Adrenal gland (tissue), 12 donors: ENCODE measurements around the gene CAB39L. TPM values are rescaled to one million over a fixed set of nuclear protein-coding genes. Genes with fewer than 3 reads are reported as not detected.

Source experiments
- DNase-seq, 7 donors: peaks; one replicate each; pipeline ENCODE4 v3.0.0-alpha.2; 2019 to 2020
- H3K27ac ChIP-seq, 5 donors: fragments of 200-600 bp; sonication (generic) in 4 of 5; 1 replicate in 3 of 5; 2 replicates in 2 of 5; pipeline versions ENCODE4 v1.5.1 to v1.8.0; 2016 to 2020; ENCODE audit warnings: mild to moderate bottlenecking in 1 of 5
- H3K27me3 ChIP-seq: fragments of 200-600 bp; 2 replicates; pipeline ENCODE4 v1.8.0; 2021
- H3K36me3 ChIP-seq, 2 donors: fragments of 200-600 bp; replicated peaks in 1 of 2; 1 replicate in 1 of 2; 2 replicates in 1 of 2; pipeline versions ENCODE4 v1.5.1 to v1.8.0; 2018 to 2022
- H3K4me1 ChIP-seq, 2 donors: fragments of 200-600 bp; replicated peaks in 1 of 2; 1 replicate in 1 of 2; 2 replicates in 1 of 2; pipeline versions ENCODE4 v1.5.1 to v1.8.0; 2018 to 2021
- H3K4me3 ChIP-seq, 4 donors: fragments of 200-600 bp; sonication (generic) in 3 of 4; one replicate each; pipeline ENCODE4 v1.5.1; 2016 to 2018
- H3K9me3 ChIP-seq, 3 donors: fragments of 200-600 bp; sonication (generic) in 1 of 3; replicated peaks in 1 of 3; 1 replicate in 2 of 3; 2 replicates in 1 of 3; pipeline versions ENCODE4 v1.5.1 to v1.8.0; 2016 to 2021
- POLR2A ChIP-seq, 2 donors: fragments of 450-650 bp; IDR thresholded peaks; one replicate each; pipeline ENCODE4 v1.6.1; 2017; ENCODE audit warnings: antibody characterized with exemption in 2 of 2, mild to moderate bottlenecking in 2 of 2, moderate library complexity in 1 of 2
- WGBS, 4 donors: extraction: QIAGEN DNeasy Blood & Tissue Kit in 2 of 4; methylation state at CpG; one replicate each; pipeline versions ENCODE4 v1.1.5 to v1.1.7; 2013 to 2017; 5-methylcytosine and 5-hydroxymethylcytosine counted together
- intact Hi-C, 2 donors: fragments of 100-400 bp; cut with DNase I; formaldehyde crosslinking; loops; one replicate each; pipeline versions ENCODE4 v1.14.1 to v1.15.0; 2022 to 2023
- polyA plus RNA-seq, 3 donors: library from polyadenylated mRNA; stranded (reverse); fragments of 200-250 nt in 2 of 3; fragments of 350-450 nt in 1 of 3; fragmentation: Illumina TruSeq in 1 of 3; extraction: RNeasy Lipid Tissue Mini Kit (QIAGEN cat#74804) in 1 of 3; gene quantifications; one replicate each; pipeline ENCODE4 v1.2.3, GENCODE V29; 2013 to 2014
- total RNA-seq, 9 donors: library from RNA; depleted of rRNA in 4 of 9; stranded (reverse); fragments of >200 nt in 4 of 9; fragments of 120-200 nt in 1 of 9; fragmentation: NEBNext Ultra II Directional in 1 of 9; extraction: Animal tissue kit (Norgen Biotek cat#: 25700) in 1 of 9; gene quantifications; one replicate each; pipeline versions ENCODE4 v1.1.0 to v1.2.4, GENCODE V29; 2013 to 2023
- TF ChIP-seq, protein P1 (sequence below), 6 experiments: fragments of 450-650 bp in 4 of 6; fragments of 200-600 bp in 2 of 6; sonication (generic) in 1 of 6; IDR thresholded peaks; 1 replicate in 5 of 6; 2 replicates in 1 of 6; pipeline versions ENCODE4 v1.5.1 to v1.8.0; 2016 to 2021; ENCODE audit warnings: antibody characterized with exemption in 6 of 6, mild to moderate bottlenecking in 2 of 6, moderate library complexity in 1 of 6
- donor health status: healthy with polysubstance abuse.
- donor health status: Bipolar disorder and iron deficiency.
- donor health status: DM: yes; HTN: yes; CAD: no.
- donor health status: DM: no; HTN: no; CAD: no.
- donor health status: DM: no; HTN: no; CAD: no.
- donor health status: DM: yes; HTN: yes; CAD: no.

The CAB39L gene
- total and polyA plus RNA-seq, 12 donors, result 17.8 to 115 (median 47.8) TPM

DNA sequence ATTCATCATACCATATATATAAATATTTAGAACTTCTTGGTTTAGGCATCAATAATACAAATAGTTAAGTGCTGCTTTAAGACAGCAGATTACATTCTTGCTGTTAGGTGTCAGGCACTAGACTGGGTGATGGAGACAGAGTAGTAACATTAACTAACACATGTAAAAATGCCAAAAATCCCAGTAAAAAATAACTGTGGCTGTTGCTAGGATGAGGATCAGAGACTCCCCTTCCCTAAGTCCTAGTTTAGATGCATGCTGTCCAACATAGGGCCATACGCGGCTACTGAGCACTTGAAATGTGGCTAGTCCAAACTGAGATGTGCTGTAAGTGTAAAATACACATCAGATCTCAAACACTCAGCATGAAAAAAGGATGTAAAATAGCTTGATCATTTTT is 101.4 kb downstream of the CAB39L start:
- H3K4me1 ChIP-seq, result peaks cover 7 to 13% of the 10 kb centered on the region in 2 donors
- DNase-seq, result no peak
- H3K27ac ChIP-seq, result no peak overlapping the region
- H3K9me3 ChIP-seq, result no peaks in the 10 kb centered on the region
- peaks cover 0 to 3% of the 10 kb centered on the region in 2 donors for H3K36me3 ChIP-seq
- no peaks in the 10 kb centered on the region for H3K27me3 ChIP-seq
- intact Hi-C loops, result no loop called here
- WGBS, 4 donors, result 91 to 99% (median 94%) methylated on average over 2 of the region's 2 CpGs
- no peak overlapping the region for H3K4me3 ChIP-seq
- TF ChIP-seq POLR2A (IDR thresholded peaks at IDR 0.05), result no peak
- TF ChIP-seq, protein P1, sequence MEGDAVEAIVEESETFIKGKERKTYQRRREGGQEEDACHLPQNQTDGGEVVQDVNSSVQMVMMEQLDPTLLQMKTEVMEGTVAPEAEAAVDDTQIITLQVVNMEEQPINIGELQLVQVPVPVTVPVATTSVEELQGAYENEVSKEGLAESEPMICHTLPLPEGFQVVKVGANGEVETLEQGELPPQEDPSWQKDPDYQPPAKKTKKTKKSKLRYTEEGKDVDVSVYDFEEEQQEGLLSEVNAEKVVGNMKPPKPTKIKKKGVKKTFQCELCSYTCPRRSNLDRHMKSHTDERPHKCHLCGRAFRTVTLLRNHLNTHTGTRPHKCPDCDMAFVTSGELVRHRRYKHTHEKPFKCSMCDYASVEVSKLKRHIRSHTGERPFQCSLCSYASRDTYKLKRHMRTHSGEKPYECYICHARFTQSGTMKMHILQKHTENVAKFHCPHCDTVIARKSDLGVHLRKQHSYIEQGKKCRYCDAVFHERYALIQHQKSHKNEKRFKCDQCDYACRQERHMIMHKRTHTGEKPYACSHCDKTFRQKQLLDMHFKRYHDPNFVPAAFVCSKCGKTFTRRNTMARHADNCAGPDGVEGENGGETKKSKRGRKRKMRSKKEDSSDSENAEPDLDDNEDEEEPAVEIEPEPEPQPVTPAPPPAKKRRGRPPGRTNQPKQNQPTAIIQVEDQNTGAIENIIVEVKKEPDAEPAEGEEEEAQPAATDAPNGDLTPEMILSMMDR (IDR thresholded peaks at IDR 0.05), result no peak

DNA sequence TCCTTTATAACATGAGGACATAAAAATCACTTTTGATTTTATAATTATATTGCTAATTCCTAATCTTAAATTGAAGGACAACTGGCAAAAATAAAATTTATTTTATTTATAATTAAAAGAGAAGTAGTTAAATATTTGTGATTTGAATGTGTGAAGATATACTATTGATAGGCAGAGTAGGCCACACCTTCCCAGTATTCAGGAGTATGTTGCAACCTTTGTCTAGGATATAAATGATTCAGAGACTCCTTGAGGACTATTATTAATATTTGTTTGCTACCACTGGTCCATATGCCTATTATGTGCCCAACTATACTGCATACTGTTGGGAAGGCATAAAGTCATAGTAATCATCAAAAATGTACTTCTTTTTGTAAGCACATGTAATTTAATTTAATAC is 101.9 kb downstream of the CAB39L start:
- no peaks in the 10 kb centered on the region for H3K9me3 ChIP-seq
- no peaks in the 10 kb centered on the region for H3K27me3 ChIP-seq
- H3K36me3 ChIP-seq, result peaks cover 0 to 3% of the 10 kb centered on the region in 2 donors

DNA sequence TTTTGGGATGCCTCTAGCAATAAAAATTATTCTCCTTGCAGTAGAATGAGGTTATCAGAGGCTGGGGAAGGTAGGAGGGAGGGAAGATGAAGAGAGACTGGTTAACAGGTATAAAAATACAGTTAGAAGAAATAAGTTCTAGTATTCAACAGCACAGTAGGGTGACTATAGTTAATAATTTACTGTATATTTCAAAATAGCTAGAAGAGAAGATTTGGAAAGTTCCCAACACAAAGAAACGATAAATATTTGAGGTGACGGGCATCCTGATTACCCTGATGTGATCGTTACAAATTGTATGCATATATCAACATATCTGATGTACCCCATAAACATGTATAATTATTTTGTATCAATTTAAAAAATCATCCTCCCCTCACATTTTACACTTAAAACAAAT is 102.3 kb downstream of the CAB39L start:
- Histone ChIP-seq H3K36me3 (peaks cover 0 to 3% of the 10 kb centered on the region in 2 donors), H3K27me3 (no peaks in the 10 kb centered on the region), H3K4me3 (no peak overlapping the region), H3K9me3 (no peaks in the 10 kb centered on the region), H3K4me1 (peaks cover 3 to 4% of the 10 kb centered on the region in 2 donors), H3K27ac (no peak overlapping the region)
- TF ChIP-seq POLR2A (IDR thresholded peaks at IDR 0.05), result no peak
- TF ChIP-seq, protein P1 (IDR thresholded peaks at IDR 0.05), result no peak
- intact Hi-C loops, result no loop called here
- 94 to 96% (median 95%) methylated on average over 3 of the region's 3 CpGs for WGBS, 4 donors
- no peak for DNase-seq

More for the DNA sequence above, 101.9 kb downstream of the CAB39L start:
- intact Hi-C loops, result no loop called here
- Histone ChIP-seq H3K27ac (no peak overlapping the region), H3K4me3 (no peak overlapping the region), H3K4me1 (peaks cover 3 to 8% of the 10 kb centered on the region in 2 donors)
- TF ChIP-seq, protein P1 (IDR thresholded peaks at IDR 0.05), result no peak
- no peak for TF ChIP-seq POLR2A (IDR thresholded peaks at IDR 0.05)
- no peak for DNase-seq

DNA sequence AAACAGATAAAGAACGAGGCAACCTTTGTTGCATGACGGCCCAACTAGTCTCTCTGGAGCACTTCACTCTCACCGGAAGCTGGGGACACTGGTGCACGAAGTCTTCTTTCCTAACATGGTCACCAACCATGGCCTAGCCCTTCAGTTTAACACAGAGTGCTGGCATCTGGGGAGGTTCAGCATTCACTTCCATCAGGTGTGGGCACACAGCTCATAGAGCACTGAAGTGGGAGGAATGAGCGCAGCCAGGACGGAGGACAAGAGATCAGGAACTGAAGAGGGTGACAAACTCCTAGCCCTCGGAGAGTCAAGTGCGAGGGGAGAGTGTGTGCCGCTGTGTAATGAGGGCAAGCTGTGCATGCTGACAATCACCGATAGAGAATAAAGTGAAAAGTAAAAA is 103.7 kb downstream of the CAB39L start:
- no peaks in the 10 kb centered on the region for H3K27me3 ChIP-seq

More for the DNA sequence above, 103.7 kb downstream of the CAB39L start:
- no peak for DNase-seq
- intact Hi-C loops, result no loop called here
- no peaks in the 10 kb centered on the region for H3K9me3 ChIP-seq
- H3K36me3 ChIP-seq, result peaks cover 0 to 3% of the 10 kb centered on the region in 2 donors
- H3K27ac ChIP-seq, result no peak overlapping the region
- TF ChIP-seq, protein P1 (IDR thresholded peaks at IDR 0.05), result no peak
- TF ChIP-seq POLR2A (IDR thresholded peaks at IDR 0.05), result no peak
- 88 to 97% (median 96%) methylated on average over 10 of the region's 10 CpGs for WGBS, 4 donors
- H3K4me1 ChIP-seq, result no peaks in the 10 kb centered on the region
- H3K4me3 ChIP-seq, result no peak overlapping the region
